Activated T-cell treated with anti-CD3 and anti-CD28 coated beads, Interleukin-2, amount 50 U/mL, for 48 hours (primary cell): ENCODE measurements around the gene SLC26A2.

Source experiments
- DNase-seq, 2 experiments: peaks; one replicate each; pipeline ENCODE4 v3.0.0-alpha.2; 2020

SLC26A2 gene

DNA sequence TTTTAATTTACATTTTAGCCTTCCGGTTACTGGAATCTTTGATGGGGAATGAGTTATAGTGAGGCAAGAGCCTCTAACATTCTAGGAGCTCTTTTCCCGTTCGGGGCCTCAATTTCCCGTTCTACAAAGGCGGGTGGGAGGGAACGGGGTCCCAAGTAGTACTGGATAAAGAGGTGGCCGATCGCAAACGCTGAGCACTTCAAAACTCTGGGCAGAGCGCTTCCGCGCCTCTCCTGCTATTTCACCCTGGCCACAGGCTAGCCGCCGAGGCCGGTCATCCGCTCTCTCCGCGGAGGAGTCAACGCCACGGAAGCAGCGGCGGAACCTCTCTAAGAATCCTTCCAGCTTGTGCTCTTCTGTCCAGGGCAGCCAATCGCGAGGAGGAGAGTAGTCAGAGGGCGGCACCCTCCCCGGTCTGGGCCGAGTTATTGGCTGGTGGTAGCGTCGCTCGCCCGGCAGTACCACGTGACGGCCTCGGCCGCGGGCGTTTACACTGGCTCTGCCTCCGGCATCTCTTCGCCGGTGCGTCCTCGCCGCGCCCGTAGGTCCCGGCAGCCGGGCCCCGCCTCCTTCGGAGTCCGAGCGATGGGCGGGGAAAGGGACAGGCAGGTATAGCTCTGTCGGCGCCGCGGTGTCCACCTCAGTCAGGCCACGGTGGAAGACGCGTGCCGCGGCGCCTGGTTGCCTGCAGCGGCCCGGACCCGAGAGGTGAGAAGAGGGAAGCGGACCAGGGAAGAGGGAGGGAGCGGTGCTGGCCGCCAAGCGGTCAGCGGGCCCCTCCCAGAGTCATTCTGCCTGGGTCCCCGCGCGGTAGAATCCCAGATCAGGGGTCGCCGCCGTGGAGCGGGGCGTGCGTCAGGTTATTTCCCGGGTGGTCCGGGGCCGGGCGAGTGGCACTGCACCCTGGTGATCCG is at the start of gene SLC26A2:
SLC26A2 (plus strand) TSS at position 487 of the 914 bp plus-strand sequence. CDS start 16,895 bp downstream, outside the sequence.
- DNase-seq: peak; percentile 94 to 96

DNA sequence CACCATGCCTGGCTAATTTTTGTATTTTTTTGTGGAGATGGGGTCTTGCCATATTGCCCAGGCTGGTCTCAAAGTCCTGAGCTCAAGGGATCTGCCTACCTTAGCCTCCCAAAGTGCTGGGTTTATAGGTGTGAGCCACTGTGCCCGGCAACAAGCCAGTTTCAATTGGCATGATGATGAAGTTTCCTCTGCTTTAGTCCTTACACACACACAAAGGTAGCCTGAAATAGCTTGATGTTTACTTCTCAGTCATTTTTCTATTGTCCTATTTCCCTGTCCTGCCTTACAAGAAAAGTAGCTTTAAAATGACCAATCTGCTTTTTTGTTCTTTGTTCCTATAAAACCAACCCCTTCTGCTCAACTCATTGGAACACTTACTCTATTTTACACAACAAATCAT is 49.5 kb upstream of the SLC26A2 start:
- DNase-seq: no peak

GRCh38 chr5:149912226-149912871 is 48.2 kb upstream of the SLC26A2 start:
- no peak for DNase-seq

GRCh38 chr5:149913436-149914419 is 46.8 kb upstream of the SLC26A2 start:
- no peak for DNase-seq

- DNase-seq: no peak
Observed at GRCh38 chr5:149915392-149916260, 44.9 kb upstream of the SLC26A2 start.

DNA sequence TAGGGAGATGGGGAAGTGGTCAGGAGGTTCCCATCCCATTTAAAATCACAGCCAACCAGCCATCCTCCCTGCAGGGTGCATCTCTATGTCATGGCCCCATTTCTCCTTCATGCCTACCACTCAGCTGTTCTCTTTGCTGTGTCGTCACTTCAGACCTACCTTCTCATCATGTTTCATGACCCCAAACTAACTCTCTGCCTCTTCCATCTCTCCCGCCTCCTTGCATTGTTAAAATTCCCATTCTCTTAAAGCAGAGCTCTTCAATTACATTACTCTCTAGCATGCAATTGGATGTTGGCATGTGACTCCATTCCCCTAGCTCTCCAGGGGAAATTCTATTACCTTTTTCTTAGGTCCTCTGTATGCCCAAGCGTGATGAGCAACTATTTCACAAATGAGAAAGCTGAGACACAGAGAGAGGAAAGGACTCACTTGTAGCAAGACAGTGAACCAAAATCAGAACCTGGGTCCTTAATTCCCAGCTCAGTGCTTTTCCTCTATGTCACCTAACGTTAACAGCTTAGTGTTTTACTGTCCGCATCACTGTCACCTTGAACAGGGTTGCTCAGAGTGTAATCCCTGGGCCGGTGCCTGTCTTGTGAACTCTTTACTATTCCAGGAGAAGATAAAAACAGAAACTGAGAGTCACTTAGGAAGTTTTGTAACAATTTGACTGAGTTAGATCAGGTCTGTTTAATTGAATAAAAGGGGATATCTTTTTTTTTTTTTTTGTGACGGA is 44.1 kb upstream of the SLC26A2 start:
- no peak for DNase-seq

DNA sequence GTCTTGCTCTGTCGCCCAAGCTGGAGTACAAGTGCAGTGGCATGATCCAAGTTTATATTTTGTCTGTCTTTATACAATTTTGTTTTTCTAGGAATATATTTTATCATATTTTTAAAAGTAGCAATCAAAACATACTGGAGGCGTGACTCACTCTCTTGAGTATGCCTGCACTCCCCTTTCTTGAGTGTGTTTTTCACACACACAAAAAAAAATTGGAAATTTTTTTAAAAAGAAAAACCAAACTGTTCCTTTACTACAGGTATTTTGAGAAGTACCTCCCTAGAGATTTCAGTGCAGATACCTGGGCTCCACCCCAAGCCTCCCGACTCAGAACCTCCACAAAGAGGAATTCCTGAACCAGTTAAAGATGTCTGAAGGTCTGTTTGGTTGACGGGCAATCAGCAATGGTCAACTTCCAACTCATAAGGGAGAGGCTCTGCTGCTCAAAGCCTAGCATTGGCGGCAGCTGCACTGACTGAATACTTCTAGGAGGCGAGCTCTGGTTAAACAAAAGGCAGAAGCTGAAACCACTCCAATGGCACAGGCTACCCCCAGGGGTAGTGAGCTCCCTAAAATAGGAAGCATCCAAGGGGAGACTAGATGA is 43.4 kb upstream of the SLC26A2 start:
- no peak for DNase-seq

DNA sequence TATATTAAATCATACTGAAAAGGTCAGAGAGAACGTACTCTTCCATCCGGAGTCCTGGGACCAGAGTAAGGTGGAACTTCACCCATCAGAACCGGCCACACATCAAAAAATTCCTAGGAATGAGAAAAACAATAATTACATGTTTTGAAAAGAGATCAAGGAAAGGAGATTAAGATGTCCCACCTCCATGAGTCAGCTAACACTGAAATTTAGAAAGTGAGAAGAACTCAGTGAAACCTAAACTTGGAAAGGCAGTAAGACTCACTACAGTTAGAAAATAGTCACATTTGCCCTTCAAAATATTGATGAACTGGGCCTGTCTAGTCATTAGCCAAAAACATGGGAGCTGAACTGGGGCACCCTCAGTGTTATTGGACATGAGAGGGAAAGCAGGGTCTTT is 39.0 kb upstream of the SLC26A2 start:
- DNase-seq: no peak

DNA sequence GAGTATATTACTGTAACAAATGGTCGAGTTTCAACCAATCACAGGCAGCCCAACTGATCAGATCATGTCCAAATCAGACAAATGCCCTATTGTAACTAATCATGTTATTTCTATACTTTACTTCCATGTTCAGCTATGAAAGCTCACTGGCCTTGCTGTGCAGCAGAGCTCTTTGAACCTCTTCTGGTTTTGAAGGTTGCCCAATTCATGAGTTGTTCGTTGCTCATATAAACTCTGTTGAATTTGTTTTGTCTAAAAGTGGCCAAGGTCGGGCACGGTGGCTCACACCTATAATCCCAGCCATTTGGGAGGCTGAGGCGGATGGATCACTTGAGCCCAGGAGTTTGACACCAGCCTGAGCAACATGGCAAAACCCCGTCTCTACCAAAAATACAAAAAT is 37.6 kb upstream of the SLC26A2 start:
- DNase-seq: no peak

- no peak for DNase-seq
Observed at GRCh38 chr5:149924486-149924885, 36.1 kb upstream of the SLC26A2 start.

- no peak for DNase-seq
Observed at GRCh38 chr5:149930043-149930748, 30.4 kb upstream of the SLC26A2 start.

DNA sequence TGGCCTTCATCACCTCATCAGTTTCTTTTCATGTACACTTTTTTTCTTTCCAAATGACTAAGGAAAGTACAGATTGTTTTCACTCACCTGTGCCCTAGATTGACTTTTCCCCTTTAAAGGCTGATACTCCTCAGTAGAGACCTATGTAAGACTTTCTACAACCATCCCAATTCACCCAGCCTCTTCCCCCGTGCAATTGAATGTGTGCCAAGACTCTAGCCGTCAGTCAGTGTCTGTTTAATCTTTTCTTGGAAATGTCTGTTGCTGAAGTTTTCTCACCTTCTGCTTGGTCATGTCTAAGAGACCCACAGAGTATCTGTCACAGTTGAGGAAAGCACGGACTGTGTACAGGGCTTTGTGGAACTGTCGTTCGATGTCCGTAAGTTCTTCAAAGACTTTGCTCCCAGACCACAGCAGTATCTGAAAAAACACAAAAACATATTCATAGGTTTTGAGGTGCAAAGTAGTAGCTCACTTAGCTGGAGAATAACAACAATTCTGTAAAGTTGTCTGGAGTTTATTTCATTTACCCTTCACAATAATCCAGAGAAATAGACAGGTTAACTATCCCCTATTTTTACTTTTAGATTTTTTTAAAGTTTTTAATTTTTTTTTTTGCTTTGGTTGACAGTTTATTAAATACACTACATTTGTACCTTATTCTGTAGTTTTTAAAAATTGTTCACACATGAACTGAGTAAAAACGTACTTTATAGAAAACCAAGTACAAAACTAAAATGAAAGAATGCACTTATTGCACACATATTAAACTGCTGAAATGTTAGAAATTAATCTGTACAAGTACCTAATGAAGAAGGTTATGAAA is 29.6 kb upstream of the SLC26A2 start:
- no peak for DNase-seq

- DNase-seq: no peak
Observed at GRCh38 chr5:149931992-149932436, 28.5 kb upstream of the SLC26A2 start.

DNA sequence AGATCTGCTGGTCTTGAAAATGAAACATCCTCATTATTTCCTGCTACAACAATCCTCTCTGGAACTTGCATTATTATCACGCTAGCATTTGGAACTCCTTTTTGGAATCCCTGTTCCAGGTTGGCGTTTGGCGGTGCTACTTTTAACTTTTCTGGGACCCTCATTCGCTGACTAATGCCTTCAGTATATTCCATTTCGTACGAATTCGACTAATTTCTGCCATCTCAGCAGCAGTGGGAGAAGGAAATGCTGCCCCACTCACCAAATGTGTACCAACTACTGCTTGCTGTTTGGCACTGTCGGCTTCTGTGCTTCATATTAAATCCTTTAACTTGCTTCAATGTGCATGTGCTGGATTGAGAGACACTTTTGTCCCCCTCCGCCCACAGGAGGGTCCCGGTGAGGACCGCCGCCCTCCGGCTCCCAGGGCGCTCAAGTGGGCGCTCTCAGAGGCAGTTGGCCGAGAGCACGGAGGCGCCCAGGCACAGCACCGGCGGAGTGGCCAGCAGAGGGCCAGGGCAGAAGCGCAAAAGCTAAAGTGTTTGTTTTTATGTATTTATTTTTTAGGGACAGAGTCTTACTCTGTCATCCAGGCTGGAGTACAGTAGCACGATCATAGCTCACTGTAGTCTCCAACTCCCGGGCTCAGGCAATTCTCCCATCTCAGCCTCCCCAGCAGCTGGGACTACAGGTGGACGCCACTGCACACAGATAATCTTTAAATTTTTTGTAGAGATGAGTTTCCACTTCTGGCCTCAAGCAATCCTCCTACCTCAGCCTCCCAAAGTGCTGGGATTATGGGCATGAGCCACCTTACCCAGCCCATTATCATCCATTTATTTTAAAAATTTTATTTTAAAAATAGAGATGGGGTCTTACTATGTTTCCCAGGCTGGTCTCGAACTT is 27.9 kb upstream of the SLC26A2 start:
- no peak for DNase-seq

DNA sequence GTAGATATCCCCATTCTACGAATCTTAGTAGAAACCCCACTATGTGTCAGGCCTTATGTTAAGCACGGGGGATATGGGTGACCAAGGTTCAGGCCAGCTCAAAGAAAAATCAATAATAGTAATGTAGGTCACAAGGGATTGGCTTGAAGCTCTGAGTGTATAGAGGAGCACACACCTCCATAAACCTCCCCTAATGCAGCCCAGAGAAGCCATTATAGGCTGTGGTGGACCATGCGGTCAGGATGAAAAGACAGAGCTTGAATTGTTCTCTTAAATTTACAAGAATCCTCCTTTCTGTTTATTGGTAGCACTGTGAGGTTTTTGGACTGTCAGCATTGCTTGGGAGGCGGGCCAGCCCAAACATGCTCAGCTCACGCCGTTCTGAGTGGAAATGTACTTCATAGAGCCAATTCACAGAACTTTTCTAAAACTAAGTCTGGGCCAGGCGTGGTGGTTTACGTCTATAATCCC is 25.1 kb upstream of the SLC26A2 start:
- DNase-seq: no peak

GRCh38 chr5:149936044-149936699 is 24.4 kb upstream of the SLC26A2 start:
- DNase-seq: no peak

DNA sequence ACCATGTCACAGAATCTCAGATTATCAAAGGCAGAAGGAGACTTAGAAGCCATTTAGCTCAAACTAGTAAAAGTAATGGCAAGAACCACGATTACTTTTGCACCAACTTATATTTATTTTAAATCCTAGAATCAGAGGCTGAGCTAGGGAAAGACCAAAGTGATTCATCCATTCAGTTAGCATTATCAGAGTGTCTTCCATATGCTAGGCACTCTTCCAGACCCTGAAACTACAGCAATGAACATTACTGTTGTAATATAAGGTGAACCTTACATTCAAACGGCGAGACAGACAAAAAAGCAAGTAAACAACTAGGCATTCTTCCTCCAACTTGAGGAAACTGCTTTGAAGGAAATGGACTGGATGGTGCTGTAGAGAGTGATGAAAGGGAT is 23.9 kb upstream of the SLC26A2 start:
- no peak for DNase-seq
